Activated B cell treated with CpG ODN at 0.5 μM for 24 hours (primary cell): ENCODE measurements around the gene SHISA6. TPM values are rescaled to one million over a fixed set of nuclear protein-coding genes. Genes with fewer than 3 reads are reported as not detected.

ENCODE experiments used
- ATAC-seq: fragments of 200-7000 bp; cut with Tn5 transposase; one replicate; pipeline ENCODE4 v1.10.0; 2021; ENCODE audit warnings: low read depth, mild to moderate bottlenecking, moderate library complexity
- CTCF ChIA-PET: fragments of 350-600 bp; sonication (Branson Sonifier 250); formaldehyde crosslinking; loops from one replicate; lab custom pipeline; 2021; ENCODE audit warnings: antibody characterized with exemption; lab: Charles Lee
- POLR2A ChIA-PET: fragments of 350-600 bp; sonication (Branson Sonifier 250); formaldehyde crosslinking; loops from one replicate; lab custom pipeline; 2021; ENCODE audit warnings: antibody characterized with exemption; lab: Charles Lee
- DNase-seq: peaks from one replicate; pipeline ENCODE4 v3.0.0; 2022
- H3K27ac Mint-ChIP-seq: one replicate; pipeline ENCODE4 v1.8.0; 2020; ENCODE audit warnings: mixed read lengths
- H3K27me3 Mint-ChIP-seq: one replicate; pipeline ENCODE4 v1.8.0; 2021; ENCODE audit warnings: mixed read lengths
- H3K36me3 Mint-ChIP-seq: one replicate; pipeline ENCODE4 v1.8.0; 2021; ENCODE audit warnings: low read depth, mixed read lengths
- H3K4me1 Mint-ChIP-seq: one replicate; pipeline ENCODE4 v1.8.0; 2021; ENCODE audit warnings: mixed read lengths
- H3K4me3 Mint-ChIP-seq: one replicate; pipeline ENCODE4 v1.8.0; 2020; ENCODE audit warnings: mild to moderate bottlenecking, mixed read lengths
- H3K9me3 Mint-ChIP-seq: one replicate; pipeline ENCODE4 v1.8.0; 2020; ENCODE audit warnings: mixed read lengths
- intact Hi-C: fragments of 100-400 bp; cut with micrococcal nuclease; formaldehyde crosslinking; loops from one replicate; pipeline ENCODE4 v1.15.1; 2024
- total RNA-seq: library from RNA; stranded (reverse); gene quantifications from 2 replicates; pipeline ENCODE4 v1.2.3, GENCODE V29; 2022
- TF ChIP-seq, protein P1 (sequence below): fragments of 200-600 bp; IDR thresholded peaks from one replicate; pipeline ENCODE4 v1.8.0; 2022; ENCODE audit warnings: antibody characterized with exemption, mild to moderate bottlenecking

The SHISA6 gene
- total RNA-seq, 1 donor from 2014 or later = not detected

DNA sequence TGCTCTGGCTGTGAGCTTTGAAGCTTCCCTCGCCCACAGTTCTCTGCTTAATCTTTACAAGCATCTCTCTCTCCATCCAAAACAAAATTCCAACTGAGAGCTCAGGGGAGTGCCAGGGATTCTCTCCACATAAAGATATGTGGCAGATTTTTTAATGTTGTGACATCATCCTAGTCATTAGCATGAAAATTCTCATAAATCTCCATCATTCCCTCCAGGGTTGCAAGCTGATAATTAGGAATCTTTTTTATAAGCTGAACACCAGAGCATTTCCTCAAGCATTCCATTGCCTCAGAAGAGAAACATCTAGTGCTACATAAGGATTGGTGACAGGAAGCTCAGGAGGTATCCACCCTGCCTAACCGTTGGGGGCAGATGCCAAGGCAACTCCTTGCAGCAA is 274.9 kb downstream of the SHISA6 start:
- Mint-ChIP-seq H3K4me3 (no peak overlapping the region), H3K27me3 (no peaks in the 10 kb centered on the region), H3K9me3 (no peaks in the 10 kb centered on the region), H3K36me3 (no peaks in the 10 kb centered on the region), H3K27ac (no peak overlapping the region), H3K4me1 (no peaks in the 10 kb centered on the region)
- intact Hi-C loops = no loop called here
- TF ChIP-seq, protein P1, sequence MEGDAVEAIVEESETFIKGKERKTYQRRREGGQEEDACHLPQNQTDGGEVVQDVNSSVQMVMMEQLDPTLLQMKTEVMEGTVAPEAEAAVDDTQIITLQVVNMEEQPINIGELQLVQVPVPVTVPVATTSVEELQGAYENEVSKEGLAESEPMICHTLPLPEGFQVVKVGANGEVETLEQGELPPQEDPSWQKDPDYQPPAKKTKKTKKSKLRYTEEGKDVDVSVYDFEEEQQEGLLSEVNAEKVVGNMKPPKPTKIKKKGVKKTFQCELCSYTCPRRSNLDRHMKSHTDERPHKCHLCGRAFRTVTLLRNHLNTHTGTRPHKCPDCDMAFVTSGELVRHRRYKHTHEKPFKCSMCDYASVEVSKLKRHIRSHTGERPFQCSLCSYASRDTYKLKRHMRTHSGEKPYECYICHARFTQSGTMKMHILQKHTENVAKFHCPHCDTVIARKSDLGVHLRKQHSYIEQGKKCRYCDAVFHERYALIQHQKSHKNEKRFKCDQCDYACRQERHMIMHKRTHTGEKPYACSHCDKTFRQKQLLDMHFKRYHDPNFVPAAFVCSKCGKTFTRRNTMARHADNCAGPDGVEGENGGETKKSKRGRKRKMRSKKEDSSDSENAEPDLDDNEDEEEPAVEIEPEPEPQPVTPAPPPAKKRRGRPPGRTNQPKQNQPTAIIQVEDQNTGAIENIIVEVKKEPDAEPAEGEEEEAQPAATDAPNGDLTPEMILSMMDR = no peak
- ChIA-PET CTCF (no interaction called here), POLR2A (no interaction called here)
- DNase-seq (no peak), ATAC-seq (no peak)

DNA sequence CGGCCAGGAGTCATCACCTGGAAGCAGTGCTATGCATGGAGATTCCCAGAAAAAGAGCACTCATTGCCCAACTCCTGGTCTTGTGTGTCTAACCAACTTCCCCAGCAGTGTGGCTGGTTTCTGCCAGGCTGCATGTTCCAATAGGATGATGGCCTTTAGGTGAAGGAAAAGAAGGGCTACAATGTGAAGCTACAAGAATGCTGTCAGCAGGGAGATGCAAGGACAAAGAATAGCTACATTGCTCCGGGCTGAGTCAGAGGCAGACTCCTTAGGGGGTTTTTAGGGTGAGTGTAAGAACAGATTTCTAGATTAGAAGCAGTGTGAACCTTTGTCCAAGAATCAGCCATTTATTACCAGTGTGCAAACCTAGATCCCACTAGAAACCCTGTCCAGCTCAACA is 294.2 kb downstream of the SHISA6 start:
- ChIA-PET POLR2A (no interaction called here), CTCF (no interaction called here)
- no peak overlapping the region for H3K4me3 Mint-ChIP-seq
- no peaks in the 10 kb centered on the region for H3K36me3 Mint-ChIP-seq
- ATAC-seq (no peak), DNase-seq (no peak)
- H3K4me1 Mint-ChIP-seq = no peaks in the 10 kb centered on the region
- TF ChIP-seq, protein P1 = no peak
- H3K27me3 Mint-ChIP-seq = no peaks in the 10 kb centered on the region
- peaks cover 3% of the 10 kb centered on the region for H3K9me3 Mint-ChIP-seq
- intact Hi-C loops = no loop called here
- no peak overlapping the region for H3K27ac Mint-ChIP-seq

DNA sequence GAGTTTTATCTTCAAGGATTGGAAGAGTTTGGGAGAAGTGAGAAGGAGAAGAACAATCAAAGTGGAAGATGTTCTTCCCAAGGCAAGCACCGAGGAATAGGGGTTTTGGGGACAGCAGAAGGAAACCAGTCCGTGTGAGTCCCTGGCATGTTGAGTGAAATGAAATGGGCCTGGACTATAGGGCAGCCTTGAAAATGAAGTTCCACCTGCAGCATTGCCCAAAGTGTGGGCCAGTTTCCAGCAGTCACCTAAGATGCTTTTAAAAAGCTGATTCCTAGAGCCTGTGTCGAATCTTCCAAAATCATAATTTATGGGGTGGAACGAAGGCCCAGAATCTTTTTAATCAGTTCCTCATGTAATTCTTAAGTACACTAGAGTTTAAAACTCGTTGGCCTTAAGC is 297.4 kb downstream of the SHISA6 start:
- Mint-ChIP-seq H3K4me1 (no peaks in the 10 kb centered on the region), H3K27ac (no peak overlapping the region), H3K36me3 (no peaks in the 10 kb centered on the region), H3K27me3 (no peaks in the 10 kb centered on the region), H3K4me3 (no peak overlapping the region), H3K9me3 (peaks cover 7% of the 10 kb centered on the region)
- CTCF ChIA-PET = no interaction called here
- DNase-seq (no peak), ATAC-seq (no peak)
- POLR2A ChIA-PET = no interaction called here
- intact Hi-C loops = no loop called here
- TF ChIP-seq, protein P1 = no peak

DNA sequence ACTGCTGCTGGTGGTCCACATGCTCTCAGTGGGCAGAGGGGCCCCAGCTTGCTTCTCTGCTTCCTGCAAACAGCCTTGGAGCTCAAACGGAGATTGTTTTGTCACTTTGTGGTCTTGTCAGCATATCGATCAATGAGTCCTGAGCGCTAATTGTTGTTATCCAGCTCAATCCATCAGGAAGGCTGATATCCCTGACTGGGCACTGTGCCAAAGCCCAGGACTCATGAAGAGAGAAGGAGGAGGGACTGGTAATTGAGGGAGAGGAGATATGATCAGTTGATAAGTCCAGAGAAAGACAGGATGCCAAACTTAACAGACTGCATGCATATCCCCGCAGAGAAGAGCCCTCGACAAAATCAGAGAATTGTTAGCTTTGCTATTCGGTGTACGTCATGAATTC is 298.6 kb downstream of the SHISA6 start:
- H3K4me3 Mint-ChIP-seq = no peak overlapping the region
- no peak overlapping the region for H3K27ac Mint-ChIP-seq
- ChIA-PET CTCF (no interaction called here), POLR2A (no interaction called here)
- intact Hi-C loops = no loop called here
- peaks cover 7% of the 10 kb centered on the region for H3K9me3 Mint-ChIP-seq
- no peaks in the 10 kb centered on the region for H3K27me3 Mint-ChIP-seq
- TF ChIP-seq, protein P1 = no peak
- H3K36me3 Mint-ChIP-seq = no peaks in the 10 kb centered on the region
- DNase-seq (no peak), ATAC-seq (no peak)
- no peaks in the 10 kb centered on the region for H3K4me1 Mint-ChIP-seq

DNA sequence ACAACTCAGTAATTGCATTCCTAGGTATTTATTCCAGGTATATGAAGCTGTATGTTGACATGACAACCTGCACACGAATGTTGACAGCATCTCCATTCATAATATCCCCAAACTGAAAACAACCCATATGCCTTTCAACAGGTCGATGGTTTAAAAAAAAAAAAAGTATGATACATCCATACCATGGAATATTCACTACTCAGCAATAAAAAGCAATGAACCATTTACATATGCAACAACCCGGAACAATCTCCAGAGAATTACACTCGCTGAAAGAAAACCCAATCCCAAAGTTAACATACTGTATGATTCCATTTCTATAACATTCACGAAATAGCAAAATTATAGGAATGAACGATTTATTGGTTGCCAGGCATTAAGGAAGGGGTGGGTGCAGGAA is 304.0 kb downstream of the SHISA6 start:
- intact Hi-C loops = no loop called here
- TF ChIP-seq, protein P1 = no peak
- H3K27ac Mint-ChIP-seq = no peak overlapping the region
- POLR2A ChIA-PET = no interaction called here
- no peak overlapping the region for H3K4me3 Mint-ChIP-seq
- no peak for DNase-seq
- H3K27me3 Mint-ChIP-seq = no peaks in the 10 kb centered on the region
- no peaks in the 10 kb centered on the region for H3K36me3 Mint-ChIP-seq
- no peak for ATAC-seq
- peaks cover 10% of the 10 kb centered on the region for H3K9me3 Mint-ChIP-seq
- H3K4me1 Mint-ChIP-seq = no peaks in the 10 kb centered on the region
- CTCF ChIA-PET = no interaction called here
